HL-60 (cell line): Measurements from ENCODE around the gene HOOK2.
"Not testable (repeated sequence)": the region's sequence is repeated elsewhere in the genome, so short reads cannot be mapped to it uniquely, and the experiment has no call there.

Experiments used
- DNase-seq, 2 experiments: peaks; one replicate each; pipeline ENCODE4 v3.0.0-alpha.2; 2010 to 2020; ENCODE audit warnings: low read depth in 1 of 2, low spot score in 1 of 2
- H3K27ac ChIP-seq: fragments of 250-450 bp; sonication (Bioruptor Pico); replicated peaks from 2 replicates; pipeline ENCODE4 v1.5.1; 2020; ENCODE audit warnings: mild to moderate bottlenecking, moderate library complexity
- H3K27me3 ChIP-seq: fragments of 250-450 bp; sonication (Bioruptor Pico); 2 replicates; pipeline ENCODE4 v1.5.1; 2021; ENCODE audit warnings: mild to moderate bottlenecking, moderate library complexity; ENCODE audit not compliant: insufficient read depth, poor library complexity, severe bottlenecking
- H3K4me3 ChIP-seq: replicated peaks from 2 replicates; pipeline ENCODE4 v1.5.1; 2011; ENCODE audit warnings: mild to moderate bottlenecking, control low read depth, low read length; ENCODE audit not compliant: insufficient read depth
- GABPA ChIP-seq: IDR thresholded peaks from 2 replicates; pipeline ENCODE4 v1.6.1; 2012; ENCODE audit warnings: low read depth
- POLR2AphosphoS5 ChIP-seq: IDR thresholded peaks from 2 replicates; pipeline ENCODE4 v1.6.1; 2012; ENCODE audit warnings: low read depth
- SPI1 ChIP-seq: IDR thresholded peaks from 2 replicates; pipeline ENCODE4 v1.6.1; 2012; ENCODE audit warnings: low read depth, mild to moderate bottlenecking, borderline replicate concordance
- TF ChIP-seq, protein P1 (sequence below): IDR thresholded peaks from 2 replicates; pipeline ENCODE4 v1.6.1; 2012; ENCODE audit warnings: low read depth; ENCODE audit not compliant: insufficient replicate concordance
- TF ChIP-seq, protein P2 (sequence below): IDR thresholded peaks from one replicate; pipeline ENCODE4 v1.5.1; 2011; ENCODE audit warnings: low read length, control low read depth, inconsistent platforms; ENCODE audit not compliant: insufficient read depth

HOOK2 gene

DNA sequence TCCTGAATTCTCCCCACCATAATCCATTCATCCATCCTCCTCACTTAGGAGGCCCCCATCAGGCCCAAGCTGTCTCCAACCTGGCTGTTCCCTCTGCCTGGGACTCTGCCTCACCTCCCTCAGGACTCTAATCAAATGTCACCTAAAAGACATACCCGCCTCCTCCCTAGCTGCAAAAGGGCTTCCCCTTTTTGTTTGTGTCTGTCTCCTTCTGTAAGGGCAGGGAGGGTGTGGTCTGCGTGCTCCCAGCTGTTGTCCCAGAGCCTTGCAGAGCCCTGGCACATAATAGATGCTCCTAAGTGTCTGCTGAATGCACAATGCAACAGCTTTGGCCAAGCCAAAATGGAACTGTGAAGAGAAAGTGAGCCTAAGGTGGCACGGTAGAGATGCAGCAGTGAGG, 45.3 kb downstream of the HOOK2 start:
- Histone ChIP-seq H3K27me3 (no peaks in the 10 kb centered on the region), H3K27ac (no peak overlapping the region), H3K4me3 (no peak overlapping the region)
- TF ChIP-seq, protein P1, sequence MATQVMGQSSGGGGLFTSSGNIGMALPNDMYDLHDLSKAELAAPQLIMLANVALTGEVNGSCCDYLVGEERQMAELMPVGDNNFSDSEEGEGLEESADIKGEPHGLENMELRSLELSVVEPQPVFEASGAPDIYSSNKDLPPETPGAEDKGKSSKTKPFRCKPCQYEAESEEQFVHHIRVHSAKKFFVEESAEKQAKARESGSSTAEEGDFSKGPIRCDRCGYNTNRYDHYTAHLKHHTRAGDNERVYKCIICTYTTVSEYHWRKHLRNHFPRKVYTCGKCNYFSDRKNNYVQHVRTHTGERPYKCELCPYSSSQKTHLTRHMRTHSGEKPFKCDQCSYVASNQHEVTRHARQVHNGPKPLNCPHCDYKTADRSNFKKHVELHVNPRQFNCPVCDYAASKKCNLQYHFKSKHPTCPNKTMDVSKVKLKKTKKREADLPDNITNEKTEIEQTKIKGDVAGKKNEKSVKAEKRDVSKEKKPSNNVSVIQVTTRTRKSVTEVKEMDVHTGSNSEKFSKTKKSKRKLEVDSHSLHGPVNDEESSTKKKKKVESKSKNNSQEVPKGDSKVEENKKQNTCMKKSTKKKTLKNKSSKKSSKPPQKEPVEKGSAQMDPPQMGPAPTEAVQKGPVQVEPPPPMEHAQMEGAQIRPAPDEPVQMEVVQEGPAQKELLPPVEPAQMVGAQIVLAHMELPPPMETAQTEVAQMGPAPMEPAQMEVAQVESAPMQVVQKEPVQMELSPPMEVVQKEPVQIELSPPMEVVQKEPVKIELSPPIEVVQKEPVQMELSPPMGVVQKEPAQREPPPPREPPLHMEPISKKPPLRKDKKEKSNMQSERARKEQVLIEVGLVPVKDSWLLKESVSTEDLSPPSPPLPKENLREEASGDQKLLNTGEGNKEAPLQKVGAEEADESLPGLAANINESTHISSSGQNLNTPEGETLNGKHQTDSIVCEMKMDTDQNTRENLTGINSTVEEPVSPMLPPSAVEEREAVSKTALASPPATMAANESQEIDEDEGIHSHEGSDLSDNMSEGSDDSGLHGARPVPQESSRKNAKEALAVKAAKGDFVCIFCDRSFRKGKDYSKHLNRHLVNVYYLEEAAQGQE, result no peak
- peak; percentile 96 for TF ChIP-seq SPI1
- DNase-seq, result peak in 1 of 2 experiments; percentile 80

- no peak overlapping the region for H3K27ac ChIP-seq
- TF ChIP-seq, protein P2, sequence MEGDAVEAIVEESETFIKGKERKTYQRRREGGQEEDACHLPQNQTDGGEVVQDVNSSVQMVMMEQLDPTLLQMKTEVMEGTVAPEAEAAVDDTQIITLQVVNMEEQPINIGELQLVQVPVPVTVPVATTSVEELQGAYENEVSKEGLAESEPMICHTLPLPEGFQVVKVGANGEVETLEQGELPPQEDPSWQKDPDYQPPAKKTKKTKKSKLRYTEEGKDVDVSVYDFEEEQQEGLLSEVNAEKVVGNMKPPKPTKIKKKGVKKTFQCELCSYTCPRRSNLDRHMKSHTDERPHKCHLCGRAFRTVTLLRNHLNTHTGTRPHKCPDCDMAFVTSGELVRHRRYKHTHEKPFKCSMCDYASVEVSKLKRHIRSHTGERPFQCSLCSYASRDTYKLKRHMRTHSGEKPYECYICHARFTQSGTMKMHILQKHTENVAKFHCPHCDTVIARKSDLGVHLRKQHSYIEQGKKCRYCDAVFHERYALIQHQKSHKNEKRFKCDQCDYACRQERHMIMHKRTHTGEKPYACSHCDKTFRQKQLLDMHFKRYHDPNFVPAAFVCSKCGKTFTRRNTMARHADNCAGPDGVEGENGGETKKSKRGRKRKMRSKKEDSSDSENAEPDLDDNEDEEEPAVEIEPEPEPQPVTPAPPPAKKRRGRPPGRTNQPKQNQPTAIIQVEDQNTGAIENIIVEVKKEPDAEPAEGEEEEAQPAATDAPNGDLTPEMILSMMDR, result no peak
- TF ChIP-seq, protein P1, result no peak
- no peak for TF ChIP-seq SPI1
- 0 out of 2 replicates have a peak, but pooled peaks have one; percentile 12 for TF ChIP-seq POLR2AphosphoS5
- no peak for TF ChIP-seq GABPA
- H3K4me3 ChIP-seq, result no peak overlapping the region
- no peaks in the 10 kb centered on the region for H3K27me3 ChIP-seq
- DNase-seq, result no peak
Observed at GRCh38 chr19:12727745-12728433, 47.5 kb downstream of the HOOK2 start.

DNA sequence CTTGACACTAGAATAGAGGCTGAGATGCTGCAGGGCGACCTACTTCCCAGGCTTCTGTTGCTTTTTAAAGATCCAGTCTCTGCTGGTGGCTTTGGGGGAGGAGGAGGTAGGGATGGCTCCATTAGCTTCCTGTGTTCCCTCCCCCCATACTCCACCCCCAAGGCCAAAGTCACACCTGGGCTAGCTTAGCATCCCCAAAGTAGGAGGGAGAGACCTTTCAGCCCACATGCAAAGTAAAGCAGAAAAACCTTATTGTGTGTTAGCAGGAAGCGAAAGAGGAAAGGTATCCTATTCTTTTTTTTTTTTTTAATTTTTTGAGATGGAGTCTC, 48.4 kb downstream of the HOOK2 start:
- TF ChIP-seq POLR2AphosphoS5 (no peak), SPI1 (no peak), GABPA (no peak)
- TF ChIP-seq, protein P2, result no peak
- TF ChIP-seq, protein P1, result no peak
- Histone ChIP-seq H3K4me3 (no peak overlapping the region), H3K27me3 (no peaks in the 10 kb centered on the region), H3K27ac (no peak overlapping the region)
- DNase-seq, result no peak

DNA sequence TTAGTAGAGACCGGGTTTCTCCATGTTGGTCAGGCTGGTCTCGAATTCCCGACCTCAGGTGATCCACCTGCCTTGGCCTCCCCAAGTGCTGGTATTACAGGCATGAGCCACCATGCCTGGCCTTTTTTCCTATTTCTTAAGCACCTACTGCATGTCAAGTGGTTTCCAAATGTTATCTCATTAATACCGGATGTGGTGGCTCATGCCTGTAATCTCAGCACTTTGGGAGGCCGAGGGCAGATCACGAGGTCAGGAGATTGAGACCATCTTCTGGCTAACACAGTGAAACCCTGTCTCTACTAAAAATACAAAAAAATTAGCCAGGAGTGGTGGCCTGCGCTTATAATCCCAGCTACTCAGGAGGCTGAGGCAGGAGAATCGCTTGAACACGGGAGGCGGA, 49.7 kb downstream of the HOOK2 start:
- DNase-seq, H3K4me3 ChIP-seq, H3K27me3 ChIP-seq, H3K27ac ChIP-seq: not testable (repeated sequence)
